Aorta (tissue), 5 donors: ENCODE measurements around the gene MED4. TPM values are rescaled to one million over a fixed set of nuclear protein-coding genes. Genes with fewer than 3 reads are reported as not detected.

ENCODE experiments used
- ATAC-seq: fragments of 200-7000 bp; cut with Tn5 transposase; one replicate; pipeline ENCODE4 v1.9.1; 2022; ENCODE audit warnings: moderate library complexity; ENCODE audit not compliant: low FRiP score
- DNase-seq, 2 donors: peaks; one replicate each; pipeline ENCODE4 v3.0.0-alpha.2; 2020
- H3K27ac ChIP-seq, 2 donors: one replicate each; pipeline ENCODE4 v1.5.1; 2013; ENCODE audit warnings: low read length in 2 of 2, mild to moderate bottlenecking in 2 of 2, moderate library complexity in 2 of 2, control low read depth in 1 of 2, inconsistent platforms in 1 of 2, low read depth in 1 of 2
- H3K27me3 ChIP-seq, 2 donors: one replicate each; pipeline ENCODE4 v1.6.1; 2013; ENCODE audit warnings: control low read depth in 1 of 2, low read length in 1 of 2, mild to moderate bottlenecking in 1 of 2, moderate library complexity in 1 of 2; ENCODE audit not compliant: insufficient read depth in 2 of 2, control insufficient read depth in 1 of 2
- H3K36me3 ChIP-seq, 2 donors: one replicate each; pipeline ENCODE4 v1.6.1; 2013; ENCODE audit warnings: control low read depth in 1 of 2, low read length in 1 of 2, mild to moderate bottlenecking in 1 of 2; ENCODE audit not compliant: insufficient read depth in 2 of 2, control insufficient read depth in 1 of 2
- H3K4me1 ChIP-seq, 2 donors: one replicate each; pipeline ENCODE4 v1.6.1; 2013; ENCODE audit warnings: low read length in 2 of 2, control low read depth in 1 of 2, mild to moderate bottlenecking in 1 of 2, moderate library complexity in 1 of 2; ENCODE audit not compliant: insufficient read depth in 2 of 2, control insufficient read depth in 1 of 2
- H3K4me3 ChIP-seq, 2 donors: one replicate each; pipeline ENCODE4 v1.5.1; 2013; ENCODE audit warnings: low read length in 2 of 2, control low read depth in 1 of 2, mild to moderate bottlenecking in 1 of 2
- H3K9me3 ChIP-seq: one replicate; pipeline ENCODE4 v1.6.1; 2013; ENCODE audit warnings: mild to moderate bottlenecking, low read length; ENCODE audit not compliant: control insufficient read depth
- WGBS, 2 donors: extraction: QIAGEN DNeasy Blood & Tissue Kit; methylation state at CpG; one replicate each; pipeline ENCODE4 v1.1.7; 2013; 5-methylcytosine and 5-hydroxymethylcytosine counted together
- intact Hi-C, 2 donors: fragments of 100-400 bp; cut with DNase I; formaldehyde crosslinking; loops; one replicate each; pipeline versions ENCODE4 v1.14.2 to v1.15.0; 2022
- polyA plus RNA-seq, 2 donors: library from polyadenylated mRNA; stranded (reverse); fragments of 200-250 nt; gene quantifications; one replicate each; pipeline ENCODE4 v1.2.3, GENCODE V29; 2013
- total RNA-seq, 2 donors: library from RNA; stranded (reverse); fragmentation: NEBNext Ultra II Directional; extraction: Animal tissue kit (Norgen Biotek cat#: 25700); gene quantifications; one replicate each; pipeline ENCODE4 v1.2.1, GENCODE V29; 2021
- donor health status: healthy with polysubstance abuse.
- donor health status: Bipolar disorder and iron deficiency.
- donor health status: DM: no; HTN: no; CAD: no.
- donor health status: DM: no; HTN: no; CAD: no.
- donor health status: DM: yes; HTN: yes; CAD: no.

Gene MED4
- total and polyA plus RNA-seq, 4 donors: 46.1 to 55.3 (median 51.0) TPM

- intact Hi-C loops: no loop called here
- no peaks in the 10 kb centered on the region for H3K9me3 ChIP-seq
- H3K4me1 ChIP-seq: no peaks in the 10 kb centered on the region
- WGBS, 2 donors: 94% methylated on average over 4 of the region's 4 CpGs
- no peak overlapping the region for H3K27ac ChIP-seq
- H3K27me3 ChIP-seq: no peaks in the 10 kb centered on the region
- ATAC-seq (no peak), DNase-seq (no peak)
- H3K36me3 ChIP-seq: peaks cover 7 to 10% of the 10 kb centered on the region in 2 donors
- no peak overlapping the region for H3K4me3 ChIP-seq
These were observed 13.2 kb downstream of the MED4 start for GRCh38 chr13:48081739-48082138.

- Histone ChIP-seq H3K27ac (no peak overlapping the region), H3K27me3 (no peaks in the 10 kb centered on the region), H3K36me3 (peaks cover 7 to 10% of the 10 kb centered on the region in 2 donors), H3K9me3 (no peaks in the 10 kb centered on the region), H3K4me1 (no peaks in the 10 kb centered on the region), H3K4me3 (no peak overlapping the region)
- intact Hi-C loops: no loop called here
- ATAC-seq (no peak), DNase-seq (no peak)
- WGBS, 2 donors: 47 to 48% methylated on average over 2 of the region's 2 CpGs
These were observed 16.6 kb downstream of the MED4 start for GRCh38 chr13:48078251-48078656.

- intact Hi-C loops: no loop called here
- H3K27ac ChIP-seq: no peak overlapping the region
- H3K9me3 ChIP-seq: peaks cover 2% of the 10 kb centered on the region
- WGBS, 2 donors: 97 to 98% methylated on average over 2 of the region's 2 CpGs
- no peaks in the 10 kb centered on the region for H3K27me3 ChIP-seq
- H3K36me3 ChIP-seq: peaks cover 8 to 12% of the 10 kb centered on the region in 2 donors
- DNase-seq (no peak), ATAC-seq (no peak)
- no peaks in the 10 kb centered on the region for H3K4me1 ChIP-seq
- no peak overlapping the region for H3K4me3 ChIP-seq
These were observed 20.9 kb downstream of the MED4 start for GRCh38 chr13:48074006-48074405.

GRCh38 chr13:48072787-48073186 is 22.1 kb downstream of the MED4 start:
- no peaks in the 10 kb centered on the region for H3K4me1 ChIP-seq
- no peak for ATAC-seq
- H3K4me3 ChIP-seq: no peak overlapping the region
- DNase-seq: no peak
- WGBS, 2 donors: 97% methylated on average over 2 of the region's 2 CpGs
- no peak overlapping the region for H3K27ac ChIP-seq
- no peaks in the 10 kb centered on the region for H3K27me3 ChIP-seq
- H3K36me3 ChIP-seq: peaks cover 4 to 15% of the 10 kb centered on the region in 2 donors
- peaks cover 2% of the 10 kb centered on the region for H3K9me3 ChIP-seq
- intact Hi-C loops: no loop called here

- Histone ChIP-seq H3K9me3 (peaks cover 2% of the 10 kb centered on the region), H3K4me1 (no peaks in the 10 kb centered on the region), H3K27ac (no peak overlapping the region), H3K27me3 (no peaks in the 10 kb centered on the region), H3K4me3 (no peak overlapping the region), H3K36me3 (peaks cover 4 to 15% of the 10 kb centered on the region in 2 donors)
- WGBS, 2 donors: 85 to 93% methylated on average over 3 of the region's 3 CpGs
- DNase-seq (no peak), ATAC-seq (no peak)
- intact Hi-C loops: no loop called here
These were observed 22.6 kb downstream of the MED4 start for GRCh38 chr13:48072304-48072703.

GRCh38 chr13:48070942-48071341 is 24.0 kb downstream of the MED4 start:
- no peaks in the 10 kb centered on the region for H3K4me1 ChIP-seq
- no peak overlapping the region for H3K4me3 ChIP-seq
- DNase-seq (no peak), ATAC-seq (no peak)
- no peaks in the 10 kb centered on the region for H3K27me3 ChIP-seq
- intact Hi-C loops: no loop called here
- H3K27ac ChIP-seq: no peak overlapping the region
- H3K36me3 ChIP-seq: peaks cover 4 to 13% of the 10 kb centered on the region in 2 donors
- 79 to 87% methylated on average over 5 of the region's 5 CpGs for WGBS, 2 donors
- peaks cover 2% of the 10 kb centered on the region for H3K9me3 ChIP-seq

GRCh38 chr13:48069573-48069972 is 25.3 kb downstream of the MED4 start:
- Histone ChIP-seq H3K27ac (no peak overlapping the region), H3K27me3 (no peaks in the 10 kb centered on the region), H3K36me3 (peaks cover 4 to 13% of the 10 kb centered on the region in 2 donors), H3K4me1 (no peaks in the 10 kb centered on the region), H3K4me3 (no peak overlapping the region), H3K9me3 (peaks cover 2% of the 10 kb centered on the region)
- intact Hi-C loops: no loop called here
- ATAC-seq: no peak
- no peak for DNase-seq
- WGBS, 2 donors: 96 to 99% methylated on average over 1 of the region's 1 CpG

GRCh38 chr13:48068952-48069351 is 26.0 kb downstream of the MED4 start:
- H3K27me3 ChIP-seq: no peaks in the 10 kb centered on the region
- DNase-seq (no peak), ATAC-seq (no peak)
- H3K27ac ChIP-seq: no peak overlapping the region
- H3K4me1 ChIP-seq: no peaks in the 10 kb centered on the region
- WGBS, 2 donors: 86 to 93% methylated on average over 2 of the region's 2 CpGs
- peaks cover 2% of the 10 kb centered on the region for H3K9me3 ChIP-seq
- intact Hi-C loops: no loop called here
- H3K4me3 ChIP-seq: no peak overlapping the region
- peaks cover 4 to 13% of the 10 kb centered on the region in 2 donors for H3K36me3 ChIP-seq

GRCh38 chr13:48068036-48068435 is 26.9 kb downstream of the MED4 start:
- ATAC-seq: no peak
- peaks cover 2% of the 10 kb centered on the region for H3K9me3 ChIP-seq
- no peak overlapping the region for H3K27ac ChIP-seq
- H3K27me3 ChIP-seq: no peaks in the 10 kb centered on the region
- H3K4me3 ChIP-seq: no peak overlapping the region
- H3K36me3 ChIP-seq: peaks cover 4 to 13% of the 10 kb centered on the region in 2 donors
- no peaks in the 10 kb centered on the region for H3K4me1 ChIP-seq
- no peak for DNase-seq
- intact Hi-C loops: no loop called here
